GM20000 (cell line): ENCODE data around the gene GORASP1.

ENCODE experiments used
- DNase-seq: peaks from one replicate; pipeline ENCODE4 v3.0.0; 2012; ENCODE audit warnings: low spot score
- TF ChIP-seq, protein P1 (sequence below): IDR thresholded peaks from 2 replicates; pipeline ENCODE4 v1.5.1; 2012; ENCODE audit warnings: mild to moderate bottlenecking, control low read depth; ENCODE audit errors: extremely low read depth, missing control alignments

Gene GORASP1

DNA sequence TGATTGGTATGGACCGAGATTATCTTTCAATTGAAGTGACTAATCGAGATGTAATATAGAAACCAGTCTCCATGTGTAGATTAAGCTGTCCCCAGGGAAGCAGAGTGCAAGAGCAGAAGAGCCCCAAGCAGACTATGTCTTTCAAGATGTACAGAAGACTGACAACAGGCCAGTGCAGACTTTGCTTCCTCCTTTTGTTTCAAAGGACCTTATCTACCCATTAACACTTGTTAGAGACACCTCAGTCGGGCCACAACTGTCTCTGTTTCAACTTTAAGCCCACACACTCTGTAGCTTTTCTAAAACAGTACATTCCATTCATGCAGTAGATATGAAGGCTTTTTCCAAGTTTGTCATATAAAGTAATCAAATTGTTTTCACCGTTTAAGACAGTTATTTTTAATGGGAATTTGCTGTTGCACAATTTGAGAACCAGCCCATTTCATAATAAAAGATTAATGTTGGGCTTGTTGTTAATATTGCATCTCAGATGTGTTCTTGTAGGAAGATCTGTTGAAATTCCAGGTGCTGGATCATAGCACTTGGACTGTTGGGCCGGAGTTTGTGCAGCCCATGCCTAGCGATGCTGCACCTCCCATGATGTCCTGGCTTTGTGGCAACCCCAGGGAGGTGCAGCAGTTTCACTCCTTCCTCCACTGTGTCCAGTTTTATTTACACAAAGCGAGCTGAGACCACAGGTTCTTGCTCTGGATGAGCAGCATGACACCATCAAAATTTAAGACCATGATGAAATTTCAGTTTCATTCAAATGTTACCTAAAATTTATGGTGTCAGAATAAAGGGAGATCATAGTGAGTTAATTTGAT, 12.4 kb downstream of the GORASP1 start:
- TF ChIP-seq, protein P1, sequence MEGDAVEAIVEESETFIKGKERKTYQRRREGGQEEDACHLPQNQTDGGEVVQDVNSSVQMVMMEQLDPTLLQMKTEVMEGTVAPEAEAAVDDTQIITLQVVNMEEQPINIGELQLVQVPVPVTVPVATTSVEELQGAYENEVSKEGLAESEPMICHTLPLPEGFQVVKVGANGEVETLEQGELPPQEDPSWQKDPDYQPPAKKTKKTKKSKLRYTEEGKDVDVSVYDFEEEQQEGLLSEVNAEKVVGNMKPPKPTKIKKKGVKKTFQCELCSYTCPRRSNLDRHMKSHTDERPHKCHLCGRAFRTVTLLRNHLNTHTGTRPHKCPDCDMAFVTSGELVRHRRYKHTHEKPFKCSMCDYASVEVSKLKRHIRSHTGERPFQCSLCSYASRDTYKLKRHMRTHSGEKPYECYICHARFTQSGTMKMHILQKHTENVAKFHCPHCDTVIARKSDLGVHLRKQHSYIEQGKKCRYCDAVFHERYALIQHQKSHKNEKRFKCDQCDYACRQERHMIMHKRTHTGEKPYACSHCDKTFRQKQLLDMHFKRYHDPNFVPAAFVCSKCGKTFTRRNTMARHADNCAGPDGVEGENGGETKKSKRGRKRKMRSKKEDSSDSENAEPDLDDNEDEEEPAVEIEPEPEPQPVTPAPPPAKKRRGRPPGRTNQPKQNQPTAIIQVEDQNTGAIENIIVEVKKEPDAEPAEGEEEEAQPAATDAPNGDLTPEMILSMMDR: no peak
- DNase-seq: no peak

DNA sequence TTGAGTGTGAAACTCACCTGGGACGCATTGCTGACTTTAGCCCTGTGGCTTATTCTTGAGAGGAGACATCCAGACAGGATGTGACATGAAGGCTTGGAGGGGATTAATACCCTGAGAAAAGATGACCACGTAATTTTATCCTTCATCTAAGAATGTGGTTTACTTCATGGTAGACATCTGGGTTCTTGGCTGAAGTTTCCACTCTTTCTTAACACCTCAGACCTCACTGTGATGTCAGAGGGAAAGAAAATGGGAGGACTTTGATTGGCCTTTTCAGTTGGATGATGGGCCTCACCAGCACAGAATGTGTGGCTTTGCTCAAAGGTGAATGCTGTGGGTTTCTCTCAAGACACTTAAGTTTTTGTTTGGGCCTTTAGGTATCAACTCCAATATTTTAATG, 16.5 kb downstream of the GORASP1 start:
- DNase-seq: no peak
- TF ChIP-seq, protein P1: no peak

DNA sequence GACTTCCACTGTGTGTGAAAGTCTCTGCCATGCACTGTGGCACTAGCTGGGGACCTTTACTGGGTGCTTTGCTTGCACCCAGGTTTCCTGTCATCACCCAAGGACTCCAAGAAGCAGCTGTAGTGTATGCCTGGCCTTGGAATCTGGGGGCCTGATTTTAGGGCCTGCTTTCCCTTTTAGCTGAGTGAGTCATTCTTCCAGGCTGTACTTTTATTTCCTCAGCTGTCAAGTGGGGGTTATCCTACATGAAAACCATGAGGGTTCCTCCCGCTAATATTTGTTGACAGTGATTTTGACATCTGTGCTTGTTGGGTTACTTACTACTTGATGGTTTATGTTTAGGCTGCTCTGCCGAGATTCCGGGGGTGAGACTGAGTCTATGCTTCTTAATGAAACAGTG, 18.5 kb downstream of the GORASP1 start:
- DNase-seq: no peak
- TF ChIP-seq, protein P1: no peak

DNA sequence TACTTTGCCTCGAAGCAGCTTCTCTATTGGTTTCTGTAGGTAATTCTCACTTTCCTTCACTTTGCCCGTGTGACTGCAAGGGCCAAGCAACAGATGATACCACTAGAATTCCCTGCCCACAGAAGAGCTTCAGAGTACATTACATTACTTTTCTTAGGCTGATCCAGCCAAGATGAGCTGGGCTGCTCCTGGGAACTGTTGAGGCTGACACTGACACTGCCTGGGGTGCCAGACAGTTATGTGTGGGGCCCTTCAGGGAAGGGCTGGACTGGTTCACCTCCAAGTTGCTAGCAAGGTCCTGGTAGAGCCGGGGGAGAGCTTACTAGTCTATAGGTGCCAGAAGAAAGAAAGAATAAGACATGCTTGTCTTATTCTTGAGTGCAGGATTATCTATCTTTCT, 19.0 kb downstream of the GORASP1 start:
- DNase-seq: no peak

DNA sequence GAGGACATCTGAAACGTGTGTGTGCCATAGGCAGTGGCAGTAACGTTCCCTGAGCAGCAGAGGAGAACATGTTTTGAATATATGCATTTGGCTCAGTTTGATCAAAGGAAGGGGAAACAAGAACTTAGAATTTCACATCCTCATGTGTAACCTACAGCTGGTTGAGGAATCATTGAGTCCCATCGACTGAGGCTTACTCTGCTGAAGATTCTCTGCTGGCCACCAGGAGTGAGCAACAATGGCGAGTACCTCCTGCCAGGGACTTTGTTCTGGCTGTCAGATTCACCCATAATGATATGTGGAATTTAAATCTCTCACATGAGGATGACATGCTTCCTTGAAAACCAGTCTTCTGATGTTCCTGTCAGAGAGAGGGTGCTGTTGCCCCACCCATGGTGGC, 21.3 kb downstream of the GORASP1 start:
- no peak for DNase-seq
- TF ChIP-seq, protein P1: no peak

More for the DNA sequence above, 19.0 kb downstream of the GORASP1 start:
- TF ChIP-seq, protein P1: no peak

DNA sequence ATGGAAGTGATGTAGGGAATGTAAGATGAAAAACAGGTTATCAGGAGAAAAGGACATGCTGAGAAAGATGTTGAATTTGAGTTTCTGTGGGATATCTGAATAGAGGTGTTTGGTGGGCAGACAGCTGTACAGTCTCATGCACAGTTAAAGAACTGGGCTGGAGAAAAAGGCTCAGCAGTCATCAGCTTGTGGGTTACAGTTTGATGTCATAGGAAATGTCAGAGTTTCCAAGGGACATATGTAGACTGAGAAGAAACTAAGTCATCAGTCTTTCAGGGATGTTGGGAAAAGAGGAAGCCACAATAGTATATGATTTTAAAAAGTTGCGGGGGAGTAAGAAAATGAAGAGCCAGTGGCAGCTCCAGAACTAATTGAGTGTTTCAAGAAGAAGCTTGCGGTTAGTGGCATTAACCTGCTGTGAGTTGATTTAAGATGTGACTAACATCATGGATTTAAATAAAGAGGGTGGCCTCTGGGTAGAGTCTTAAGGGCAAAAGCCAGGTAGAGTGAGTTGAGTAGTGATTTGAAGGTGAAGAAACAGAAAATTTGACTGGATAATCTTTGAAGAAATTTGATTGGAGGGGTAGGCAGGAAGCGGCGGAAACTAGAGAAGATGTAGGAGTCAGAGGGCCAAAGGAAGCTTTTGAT, 24.6 kb downstream of the GORASP1 start:
- TF ChIP-seq, protein P1: no peak

DNA sequence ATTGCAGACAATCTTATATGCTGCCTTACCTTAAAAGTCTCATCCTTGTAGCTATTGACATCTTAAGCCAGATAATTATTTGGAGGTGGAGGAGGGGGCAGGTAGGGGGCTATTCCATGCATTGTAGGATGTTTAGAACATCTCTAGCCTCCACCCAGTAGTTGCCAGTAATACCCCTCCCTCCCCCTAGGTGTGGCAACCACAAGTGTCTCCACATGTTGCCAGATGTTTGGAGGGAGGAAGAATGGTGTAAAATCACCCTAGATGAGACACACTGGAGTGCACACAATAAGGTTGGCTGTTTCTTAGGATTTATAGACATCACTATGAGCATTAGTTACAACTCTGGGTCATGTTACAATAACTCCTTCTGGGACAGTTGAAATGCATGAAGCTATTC, 27.4 kb downstream of the GORASP1 start:
- no peak for DNase-seq
- TF ChIP-seq, protein P1: no peak

More for the DNA sequence above, 24.6 kb downstream of the GORASP1 start:
- DNase-seq: no peak
